Liver (tissue), 9 donors: Measurements from ENCODE around the gene PCMT1. TPM values are rescaled to one million over a fixed set of nuclear protein-coding genes. Genes with fewer than 3 reads are reported as not detected.
A peak's percentile ranks its signal among the peaks of the same experiment; 100 is the strongest.

Experiments used
- DNase-seq: peaks from one replicate; pipeline ENCODE4 v3.0.0-alpha.2; 2017; ENCODE audit warnings: low spot score
- H3K27ac ChIP-seq, 2 donors: one replicate each; pipeline ENCODE4 v1.7.0; 2013; ENCODE audit warnings: inconsistent platforms in 2 of 2, low read length in 2 of 2, control low read depth in 1 of 2, low read depth in 1 of 2, mild to moderate bottlenecking in 1 of 2
- H3K27me3 ChIP-seq, 4 donors: one replicate each; pipeline versions ENCODE4 v1.6.1 to v1.7.0; 2013; ENCODE audit warnings: low read length in 3 of 4, inconsistent platforms in 1 of 4, mild to moderate bottlenecking in 1 of 4, moderate library complexity in 1 of 4; ENCODE audit not compliant: control insufficient read depth in 4 of 4, insufficient read depth in 4 of 4
- H3K36me3 ChIP-seq, 4 donors: one replicate each; pipeline versions ENCODE4 v1.6.1 to v1.7.0; 2013; ENCODE audit warnings: low read length in 3 of 4, mild to moderate bottlenecking in 3 of 4, low read depth in 1 of 4, moderate library complexity in 1 of 4; ENCODE audit not compliant: control insufficient read depth in 4 of 4, insufficient read depth in 3 of 4
- H3K4me1 ChIP-seq, 4 donors: one replicate each; pipeline versions ENCODE4 v1.6.1 to v1.7.0; 2013; ENCODE audit warnings: low read length in 3 of 4, mild to moderate bottlenecking in 3 of 4, moderate library complexity in 1 of 4; ENCODE audit not compliant: control insufficient read depth in 4 of 4, insufficient read depth in 4 of 4
- H3K4me3 ChIP-seq, 3 donors: one replicate each; pipeline versions ENCODE4 v1.6.1 to v1.7.0; 2013; ENCODE audit warnings: low read length in 3 of 3, control low read depth in 1 of 3, low read depth in 1 of 3, mild to moderate bottlenecking in 1 of 3
- H3K9ac ChIP-seq, 2 donors: one replicate each; pipeline ENCODE4 v1.7.0; 2013; ENCODE audit warnings: low read length in 2 of 2, mild to moderate bottlenecking in 2 of 2, moderate library complexity in 2 of 2, control low read depth in 1 of 2, low read depth in 1 of 2
- H3K9me3 ChIP-seq, 4 donors: one replicate each; pipeline versions ENCODE4 v1.6.1 to v1.7.0; 2013; ENCODE audit warnings: low read length in 3 of 4; ENCODE audit not compliant: control insufficient read depth in 4 of 4
- ATF3 ChIP-seq: IDR thresholded peaks from 2 replicates; pipeline ENCODE4 v1.6.1; 2016; ENCODE audit warnings: antibody characterized with exemption
- CTCF ChIP-seq: fragments of 150-350 bp; IDR thresholded peaks from 2 replicates; pipeline ENCODE4 v1.5.1; 2017; ENCODE audit warnings: improper control_type of control experiment, low read depth, low read length; ENCODE audit not compliant: missing input control
- FOXA1 ChIP-seq: IDR thresholded peaks from 2 replicates; pipeline ENCODE4 v1.6.1; 2016; ENCODE audit warnings: antibody characterized with exemption
- FOXA2 ChIP-seq: IDR thresholded peaks from 2 replicates; pipeline ENCODE4 v1.6.1; 2016; ENCODE audit warnings: antibody characterized with exemption
- GABPA ChIP-seq, 2 donors: IDR thresholded peaks in 1 of 2; conservative IDR thresholded peaks in 1 of 2; 2 replicates each; pipeline ENCODE4 v1.6.1; 2016; ENCODE audit warnings: antibody characterized with exemption in 2 of 2, mild to moderate bottlenecking in 1 of 2, moderate library complexity in 1 of 2
- HNF4G ChIP-seq: IDR thresholded peaks from 2 replicates; pipeline ENCODE4 v1.6.1; 2016; ENCODE audit warnings: antibody characterized with exemption
- JUND ChIP-seq, 2 donors: IDR thresholded peaks; 2 replicates each; pipeline ENCODE4 v1.6.1; 2016; ENCODE audit warnings: antibody characterized with exemption in 2 of 2
- MAX ChIP-seq: IDR thresholded peaks from 2 replicates; pipeline ENCODE4 v1.6.1; 2016; ENCODE audit warnings: antibody characterized with exemption
- NR2F2 ChIP-seq: IDR thresholded peaks from 2 replicates; pipeline ENCODE4 v1.6.1; 2016; ENCODE audit warnings: antibody characterized with exemption
- RAD21 ChIP-seq, 2 donors: IDR thresholded peaks; 2 replicates each; pipeline ENCODE4 v1.6.1; 2016; ENCODE audit warnings: antibody characterized with exemption in 2 of 2, mild to moderate bottlenecking in 2 of 2
- REST ChIP-seq: IDR thresholded peaks from 2 replicates; pipeline ENCODE4 v1.6.1; 2016; ENCODE audit warnings: antibody characterized with exemption, mild to moderate bottlenecking
- SP1 ChIP-seq: IDR thresholded peaks from 2 replicates; pipeline ENCODE4 v1.6.1; 2018; ENCODE audit warnings: antibody characterized with exemption, mild to moderate bottlenecking
- YY1 ChIP-seq: IDR thresholded peaks from 2 replicates; pipeline ENCODE4 v1.6.1; 2016; ENCODE audit warnings: antibody characterized with exemption, mild to moderate bottlenecking
- ZBTB33 ChIP-seq: IDR thresholded peaks from 2 replicates; pipeline ENCODE4 v1.6.1; 2016; ENCODE audit warnings: antibody characterized with exemption
- WGBS: extraction: QIAGEN DNeasy Blood & Tissue Kit; methylation state at CpG from one replicate; pipeline ENCODE4 v1.1.7; 2013; 5-methylcytosine and 5-hydroxymethylcytosine counted together
- polyA plus RNA-seq, 2 donors: library from polyadenylated mRNA; stranded (reverse) in 1 of 2; unstranded in 1 of 2; fragments of 200-250 nt in 1 of 2; fragments of >200 nt in 1 of 2; fragmentation: Nextera tagmentation in 1 of 2; extraction: Ambion mirVana in 1 of 2; gene quantifications; one replicate each; pipeline versions ENCODE4 v1.2.1 to v1.2.3, GENCODE V29; 2013 to 2015
- total RNA-seq, 2 donors: library from RNA; depleted of rRNA; stranded (reverse); fragments of >200 nt; gene quantifications; one replicate each; pipeline ENCODE4 v1.2.3, GENCODE V29; 2014
- donor health status: healthy.
- donor health status: healthy.
- donor health status: healthy.
- donor health status: healthy.
- donor health status: healthy.

PCMT1 gene
- 10 to 100 TPM; 72.7 to 77.2 TPM for total RNA-seq
- polyA plus RNA-seq = 10 to 100 TPM; 56.8 to 78.8 TPM

GRCh38 chr6:149749594-149750135 is at the start of gene PCMT1:
Gene PCMT1, plus strand, starts transcription at chr6:149749741. Its CDS starts 161 bp downstream, at chr6:149749902.
- peak within 1 kb of the TSS; percentile 93 to 94 for H3K27ac ChIP-seq
- H3K36me3 ChIP-seq = no peaks in the 10 kb centered on the region
- H3K4me1 ChIP-seq = peaks cover 10 to 37% (median 32%) of the 10 kb centered on the region in 4 donors
- peak within 1 kb of the TSS; percentile 69 to 97 (median 80) for H3K4me3 ChIP-seq
- H3K9me3 ChIP-seq = no peaks in the 10 kb centered on the region
- TF ChIP-seq JUND (IDR thresholded peaks at IDR 0.05) (no peak), HNF4G (no peak), FOXA1 (no peak), GABPA (IDR thresholded peaks at IDR 0.05 in 1 of 2, conservative IDR thresholded peaks at IDR 0.05 in 1 of 2) (no peak), MAX (no peak), REST (no peak), YY1 (no peak), NR2F2 (no peak)
- WGBS = under 1% methylated on average over 60 of the region's 60 CpGs
- H3K27me3 ChIP-seq = no peaks in the 10 kb centered on the region
- peak; percentile 91 for DNase-seq
- peak within 1 kb of the TSS; percentile 73 to 75 for H3K9ac ChIP-seq

GRCh38 chr6:149701714-149702113 is 47.8 kb upstream of the PCMT1 start:
- WGBS = 88% methylated on average over 7 of the region's 7 CpGs
- H3K9ac ChIP-seq = no peak overlapping the region
- H3K4me3 ChIP-seq = no peak overlapping the region
- H3K9me3 ChIP-seq = no peaks in the 10 kb centered on the region
- H3K27me3 ChIP-seq = no peaks in the 10 kb centered on the region
- no peak for TF ChIP-seq MAX
- no peak for TF ChIP-seq YY1
- no peak for TF ChIP-seq SP1
- TF ChIP-seq REST = no peak
- no peak for TF ChIP-seq GABPA (IDR thresholded peaks at IDR 0.05 in 1 of 2, conservative IDR thresholded peaks at IDR 0.05 in 1 of 2)
- no peak for TF ChIP-seq ZBTB33
- no peak for TF ChIP-seq FOXA2
- no peak for TF ChIP-seq ATF3
- no peak for TF ChIP-seq CTCF
- TF ChIP-seq RAD21 (IDR thresholded peaks at IDR 0.05) = no peak
- no peak for DNase-seq
- peaks cover 0 to 3% (median 0%) of the 10 kb centered on the region in 4 donors for H3K36me3 ChIP-seq
- no peak overlapping the region for H3K27ac ChIP-seq
- peaks cover 0 to 2% (median 0%) of the 10 kb centered on the region in 4 donors for H3K4me1 ChIP-seq
